Muscle of leg (tissue), 9 donors: ENCODE results near the gene ZNF732. TPM values are rescaled to one million over a fixed set of nuclear protein-coding genes. Genes with fewer than 3 reads are reported as not detected.

Source experiments
- polyA plus RNA-seq, 8 donors: library from polyadenylated mRNA; unstranded; fragments of 120-200 nt; gene quantifications; one replicate each; pipeline versions ENCODE4 v1.2.1 to v1.2.3, GENCODE V29; 2013; ENCODE audit warnings: inconsistent platforms in 1 of 8, low replicate concordance in 1 of 8; ENCODE audit not compliant: insufficient read length in 8 of 8, insufficient read depth in 1 of 8
- total RNA-seq: library from RNA; stranded (reverse); fragments of 120-200 nt; gene quantifications from one replicate; pipeline ENCODE4 v1.2.4, GENCODE V29; 2013

Gene ZNF732
- total and polyA plus RNA-seq, 9 donors, result 0.39 to 2.1 (median 1.0) TPM

Other genes with a start within 250 kb of the ZNF732 start
- gene ZNF718, start 181.0 kb downstream of the ZNF732 start, total RNA-seq, result 6.7 TPM
- gene ZNF718, start 181.0 kb downstream of the ZNF732 start, polyA plus RNA-seq, result 1 to 10 TPM; 3.5 to 9.5 (median 6.7) TPM
- 25.2 TPM for gene ZNF141, start 32.3 kb upstream of the ZNF732 start, total RNA-seq
- gene ZNF141, start 32.3 kb upstream of the ZNF732 start, polyA plus RNA-seq, result 10 to 100 TPM; 10.2 to 19.7 (median 13.3) TPM
- gene ZNF721, start 193.7 kb upstream of the ZNF732 start, total RNA-seq, result 25.8 TPM
- gene ZNF721, start 193.7 kb upstream of the ZNF732 start, polyA plus RNA-seq, result 10 to 100 TPM; 12.8 to 26.2 (median 19.0) TPM
- 22.7 TPM for gene PIGG, start 193.7 kb upstream of the ZNF732 start, total RNA-seq
- gene PIGG, start 193.7 kb upstream of the ZNF732 start, polyA plus RNA-seq, result 10 to 100 TPM; 23.1 to 51.0 (median 34.3) TPM